LoVo (cell line): ENCODE results near the gene TAX1BP1.

Source experiments
- DNase-seq: peaks from one replicate; pipeline ENCODE4 v3.0.0-alpha.2; 2016; ENCODE audit warnings: low spot score

Gene TAX1BP1

GRCh38 chr7:27739909-27740448 lies at the start of gene TAX1BP1:
Gene TAX1BP1 (plus strand): TSS chr7:27740162. CDS start chr7:27748525, 8,363 bp downstream.
- peak; percentile 99 for DNase-seq

DNA sequence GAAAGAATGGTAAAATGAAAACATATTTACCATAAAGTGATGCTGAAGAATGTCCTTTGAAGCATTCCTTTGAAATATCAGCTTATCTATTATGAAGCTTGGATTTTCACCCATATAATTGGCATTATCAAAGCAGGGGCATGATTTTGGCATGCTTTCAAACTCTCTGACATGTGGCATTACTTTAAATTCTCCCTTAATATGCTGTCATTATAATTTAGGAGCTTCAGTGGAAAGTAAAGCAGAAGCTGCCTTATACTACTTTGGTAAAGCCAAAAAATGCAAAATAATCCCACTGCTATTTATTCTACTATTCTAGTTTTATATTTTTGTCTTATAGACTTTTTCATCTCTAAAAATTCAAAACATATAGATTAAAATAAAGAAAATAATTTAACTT lies 49.3 kb upstream of the TAX1BP1 start:
- DNase-seq = no peak

DNA sequence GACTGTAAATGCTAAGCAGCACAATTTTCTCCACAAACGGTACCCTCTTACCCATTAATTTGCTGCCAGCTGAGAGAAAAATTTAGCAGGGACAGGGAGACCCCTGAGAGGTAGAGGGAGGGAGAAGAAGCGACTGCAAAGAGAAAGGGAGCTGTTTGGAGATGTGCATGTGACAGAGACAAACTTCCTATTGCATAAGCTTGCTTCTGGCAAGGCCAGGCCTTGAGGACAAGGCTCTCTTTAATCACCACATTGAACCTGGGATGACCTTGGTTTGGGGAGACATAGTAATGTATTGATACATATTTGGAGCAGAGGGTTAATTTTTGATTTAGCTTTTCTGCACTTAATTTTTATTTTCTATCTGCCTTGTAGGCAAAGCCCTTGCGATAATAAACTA lies 46.2 kb upstream of the TAX1BP1 start:
- no peak for DNase-seq

- DNase-seq = no peak
These were observed 44.9 kb upstream of the TAX1BP1 start for GRCh38 chr7:27695096-27695495.

DNA sequence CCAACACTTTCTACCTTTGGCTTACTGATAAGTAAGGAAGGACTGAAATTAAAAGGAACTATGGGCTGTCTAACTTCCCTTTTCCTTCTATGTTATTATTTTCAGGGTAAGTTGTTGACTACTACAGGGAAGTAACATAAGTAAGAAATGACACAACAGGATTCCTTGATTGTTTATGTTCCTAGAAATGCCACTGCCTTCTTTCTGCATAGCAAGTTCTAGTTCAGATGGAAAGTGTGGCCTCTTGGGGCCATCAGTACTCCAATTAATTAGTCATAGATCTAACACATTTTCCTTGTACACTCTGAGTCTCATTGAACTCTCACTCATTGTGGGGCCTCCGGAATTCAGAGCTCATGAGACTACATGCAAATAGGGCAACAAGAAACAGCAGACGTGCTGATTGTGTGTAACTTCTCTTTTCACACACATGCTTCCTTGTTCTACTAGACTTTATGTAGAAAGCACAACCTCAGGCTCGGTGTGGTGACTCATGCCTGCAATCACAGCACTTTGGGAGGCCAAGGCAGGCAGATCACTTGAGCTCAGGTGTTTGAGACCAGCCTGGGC lies 42.0 kb upstream of the TAX1BP1 start:
- DNase-seq = peak; percentile 58

GRCh38 chr7:27699751-27700150 lies 40.2 kb upstream of the TAX1BP1 start:
- no peak for DNase-seq

- DNase-seq = no peak
These were observed 39.5 kb upstream of the TAX1BP1 start for GRCh38 chr7:27700501-27700900.

- no peak for DNase-seq
These were observed 36.8 kb upstream of the TAX1BP1 start for GRCh38 chr7:27703181-27703580.

- DNase-seq = no peak
These were observed 35.4 kb upstream of the TAX1BP1 start for GRCh38 chr7:27704422-27705199.

GRCh38 chr7:27705200-27705594 lies 34.8 kb upstream of the TAX1BP1 start:
- no peak for DNase-seq

DNA sequence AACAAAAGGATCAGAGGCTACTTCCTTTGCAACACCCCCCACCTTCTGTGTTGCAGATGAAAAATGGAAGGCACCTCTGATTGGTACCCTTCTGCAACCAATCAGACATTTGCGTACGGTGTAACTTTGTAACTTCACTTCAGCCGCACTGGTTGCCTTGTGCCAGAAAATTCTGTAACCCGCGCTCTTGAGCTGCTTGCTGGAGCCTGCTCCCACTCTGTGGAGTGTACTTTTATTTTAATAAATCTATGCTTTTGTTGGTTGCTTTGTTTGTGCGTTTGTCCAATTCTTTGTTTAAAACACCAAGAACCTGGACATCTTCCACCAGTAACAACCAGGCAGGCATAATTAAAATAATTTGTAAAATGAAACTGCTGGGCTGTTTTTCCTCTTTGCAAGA lies 31.5 kb upstream of the TAX1BP1 start:
- no peak for DNase-seq

- DNase-seq = no peak
These were observed 30.6 kb upstream of the TAX1BP1 start for GRCh38 chr7:27709137-27710075.

GRCh38 chr7:27712217-27712616 lies 27.7 kb upstream of the TAX1BP1 start:
- no peak for DNase-seq

GRCh38 chr7:27714831-27715444 lies 25.0 kb upstream of the TAX1BP1 start:
- DNase-seq = no peak

DNA sequence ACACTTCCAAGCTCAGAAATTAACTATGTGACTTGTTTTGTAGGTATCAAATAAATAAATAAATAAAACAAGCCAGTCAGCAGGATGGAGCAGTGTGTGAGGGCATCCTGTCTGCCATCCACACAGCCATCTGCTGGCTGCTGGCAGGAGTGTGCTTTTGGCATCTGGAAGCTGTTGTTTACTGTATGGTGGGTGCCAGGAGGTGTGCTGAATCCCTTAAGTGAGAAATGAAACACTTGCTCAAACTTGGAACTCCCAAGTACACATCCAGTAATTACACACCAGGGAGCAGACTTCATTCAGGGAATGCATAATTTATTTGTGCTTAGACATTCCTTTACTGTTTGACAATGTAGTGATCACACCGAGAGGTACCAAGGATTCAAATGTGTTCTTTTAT lies 16.9 kb upstream of the TAX1BP1 start:
- DNase-seq = no peak

DNA sequence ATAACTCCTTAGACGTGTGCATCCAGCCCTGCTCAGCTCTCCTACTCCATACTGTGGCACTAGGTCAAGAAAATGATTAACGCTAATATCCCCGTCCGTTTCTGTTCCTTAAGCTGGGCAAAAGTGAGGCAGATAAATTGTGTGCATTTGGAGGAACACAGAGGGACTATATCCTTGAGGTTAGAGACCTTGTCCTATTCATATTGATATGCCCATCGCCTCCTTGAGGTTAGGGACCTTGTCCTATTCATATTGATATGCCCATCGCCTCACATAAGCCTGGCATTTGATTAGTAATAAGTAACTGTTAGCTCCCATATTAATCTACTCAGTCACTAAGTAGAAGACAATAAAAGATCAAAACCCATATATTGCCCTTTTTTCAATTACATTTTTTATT lies 12.9 kb upstream of the TAX1BP1 start:
- DNase-seq = no peak

DNA sequence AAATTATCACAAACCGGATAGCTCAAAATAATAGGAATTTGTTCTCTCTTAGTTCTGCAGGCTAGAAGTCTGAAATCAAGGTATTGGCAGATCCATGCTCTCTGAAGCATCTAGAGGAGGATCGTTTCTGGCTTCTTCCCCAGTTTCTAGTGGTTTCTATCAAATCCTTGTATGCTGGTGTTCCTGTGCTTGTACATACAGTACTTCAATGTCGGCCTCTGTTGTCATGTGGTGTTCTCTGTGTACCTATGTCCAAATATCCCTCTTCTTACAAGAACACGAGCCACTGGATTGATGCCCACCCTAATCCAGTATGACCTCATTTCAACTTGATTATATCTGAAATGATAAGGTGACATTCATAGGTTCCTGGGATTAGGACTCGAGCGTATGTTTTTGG lies 9.8 kb upstream of the TAX1BP1 start:
- no peak for DNase-seq

DNA sequence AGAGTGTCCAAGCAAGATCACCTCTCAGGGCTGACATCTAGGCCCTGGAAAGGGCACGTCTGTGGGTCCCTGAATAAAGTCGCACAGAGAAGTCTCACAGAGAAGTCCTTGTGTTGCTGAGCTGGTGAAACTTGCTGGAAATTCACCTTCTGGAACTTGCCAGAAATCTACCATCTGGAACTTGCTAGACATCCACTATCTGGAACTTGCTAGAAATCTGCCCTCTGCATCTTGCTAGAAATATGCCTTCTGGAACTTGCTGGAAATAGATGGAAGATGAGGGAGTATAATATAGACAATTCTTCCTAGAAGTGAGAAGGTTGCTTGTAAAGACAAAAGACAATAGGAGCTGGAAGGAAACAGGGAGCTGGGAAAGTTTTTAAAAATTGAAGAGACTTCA lies 5.4 kb upstream of the TAX1BP1 start:
- no peak for DNase-seq

- peak; percentile 74 for DNase-seq
These were observed 4.8 kb upstream of the TAX1BP1 start for GRCh38 chr7:27735165-27735564.

DNA sequence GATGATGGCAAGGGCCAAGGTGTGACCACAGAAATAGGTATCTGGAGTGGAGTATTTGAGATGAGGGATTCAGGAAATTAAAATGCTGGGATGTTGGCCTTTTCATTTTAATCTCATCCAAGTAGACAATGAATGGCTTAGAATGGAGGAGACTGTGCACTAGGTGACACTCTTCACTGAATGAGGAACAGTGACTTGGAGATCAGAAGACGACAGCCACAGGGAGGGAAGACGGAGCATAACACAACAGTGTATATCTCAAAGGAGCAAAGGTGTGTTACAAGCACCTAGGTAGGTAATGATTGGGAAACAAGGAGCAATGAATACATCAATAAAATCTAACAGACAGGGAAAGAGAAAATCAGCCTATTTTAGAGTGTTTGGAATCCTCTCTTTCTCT lies 4.1 kb upstream of the TAX1BP1 start:
- no peak for DNase-seq

DNA sequence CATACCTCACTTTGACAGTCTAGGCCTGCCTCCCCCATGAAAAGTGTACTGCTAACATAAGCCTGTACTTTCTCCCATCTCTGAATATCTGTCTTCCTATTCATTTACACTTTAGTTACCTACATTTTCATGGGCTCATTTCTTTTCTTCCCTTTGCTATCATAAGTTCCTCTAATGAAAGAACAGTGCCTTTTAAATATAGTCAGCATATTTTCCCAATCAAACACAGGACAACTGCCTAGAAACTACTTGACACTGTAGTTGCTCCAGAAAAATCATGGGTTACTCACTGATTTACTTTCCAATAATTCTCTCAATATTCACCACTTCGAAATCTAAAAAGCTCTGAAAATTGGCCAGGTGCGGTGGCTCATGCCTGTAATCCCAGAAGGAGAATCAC lies 2.8 kb upstream of the TAX1BP1 start:
- DNase-seq = no peak

GRCh38 chr7:27737616-27738015 lies 2.3 kb upstream of the TAX1BP1 start:
- DNase-seq = no peak
